Central memory CD8-positive, alpha-beta T cell (primary cell): ENCODE results near the gene FLT1.
A peak's percentile ranks its signal among the peaks of the same experiment; 100 is the strongest.

Experiments
- ATAC-seq: fragments of 150-1000 bp; cut with Tn5 transposase; replicated peaks from 2 replicates; pipeline ENCODE4 v1.10.0; 2022; ENCODE audit warnings: mild to moderate bottlenecking, moderate FRiP score, moderate number of reproducible peaks; ENCODE audit not compliant: poor library complexity, severe bottlenecking; ENCODE audit errors: extremely low read depth
- DNase-seq, 2 donors: peaks; one replicate each; pipeline ENCODE4 v3.0.0; 2021; ENCODE audit warnings: low spot score in 2 of 2
- H3K27ac Mint-ChIP-seq: one replicate; pipeline ENCODE4 v1.8.0; 2022; ENCODE audit warnings: low read depth, mild to moderate bottlenecking, moderate library complexity, mixed read lengths
- H3K27me3 Mint-ChIP-seq: one replicate; pipeline ENCODE4 v1.8.0; 2022; ENCODE audit warnings: mixed read lengths
- H3K36me3 Mint-ChIP-seq: one replicate; pipeline ENCODE4 v1.8.0; 2022; ENCODE audit warnings: mild to moderate bottlenecking, moderate library complexity, mixed read lengths; ENCODE audit not compliant: insufficient read depth
- H3K4me1 Mint-ChIP-seq: one replicate; pipeline ENCODE4 v1.8.0; 2022; ENCODE audit warnings: mixed read lengths
- H3K4me3 Mint-ChIP-seq: one replicate; pipeline ENCODE4 v1.8.0; 2022; ENCODE audit warnings: mild to moderate bottlenecking, moderate library complexity, mixed read lengths
- H3K9me3 Mint-ChIP-seq: one replicate; pipeline ENCODE4 v1.8.0; 2022; ENCODE audit warnings: mixed read lengths

FLT1 gene

DNA sequence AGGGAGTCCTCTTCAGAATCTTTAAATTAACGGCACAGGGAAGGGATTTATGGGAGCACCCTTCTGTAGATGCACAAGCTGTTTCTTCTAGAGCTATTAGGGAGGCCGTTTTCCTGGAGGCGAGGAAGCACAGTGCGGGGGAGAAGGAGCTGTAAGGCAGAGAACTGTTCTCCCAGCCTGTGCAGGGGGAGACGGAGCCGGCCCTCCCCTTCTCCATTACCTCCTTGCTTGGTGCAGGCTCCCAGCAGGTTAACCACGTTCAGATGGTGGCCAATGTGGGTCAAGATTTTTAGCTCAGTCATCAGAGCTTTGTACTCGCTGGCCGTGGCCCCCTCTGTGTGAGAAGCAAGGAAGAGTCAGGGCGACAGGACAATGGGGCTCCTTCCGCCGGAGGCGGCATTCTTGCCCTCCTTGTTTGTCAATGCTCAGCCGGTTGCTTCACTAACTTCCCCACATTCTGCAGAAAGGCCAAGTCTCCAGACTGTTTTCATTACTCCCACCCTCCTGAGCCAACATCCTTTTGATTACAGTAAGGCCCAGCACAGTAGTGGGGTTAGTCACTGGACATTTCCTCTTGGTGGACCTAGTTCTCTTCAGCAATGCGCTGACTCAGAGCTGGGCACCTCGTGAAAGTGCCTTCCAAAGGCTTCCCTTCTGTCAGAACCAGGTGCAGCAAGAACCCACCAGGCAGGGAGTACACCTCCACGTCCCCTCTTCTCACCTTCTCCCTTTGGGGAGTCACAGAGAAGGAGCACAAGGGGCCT lies 165.4 kb downstream of the FLT1 start:
- DNase-seq (no peak), ATAC-seq (no peak)
- no peak overlapping the region for H3K27ac Mint-ChIP-seq

DNA sequence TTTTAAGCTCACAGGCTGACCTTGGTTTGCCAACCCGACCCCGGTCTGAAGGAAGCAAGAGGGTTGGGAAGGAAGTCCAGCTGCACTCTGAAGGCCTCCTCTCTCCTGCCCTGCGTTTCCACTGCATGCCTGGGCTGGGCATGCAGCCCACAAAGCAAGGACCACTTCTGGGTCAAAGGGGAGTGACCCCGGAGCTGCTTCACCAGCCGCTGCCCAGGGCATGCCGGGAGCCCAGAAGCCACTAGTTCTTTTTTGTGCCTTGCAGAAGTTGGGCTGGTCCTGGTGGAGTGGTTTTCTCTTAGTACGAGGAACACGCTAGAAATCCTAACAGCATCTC lies 166.7 kb downstream of the FLT1 start:
- peaks cover 13% of the 10 kb centered on the region for H3K27me3 Mint-ChIP-seq
- DNase-seq (no peak), ATAC-seq (no peak)
- no peak overlapping the region for H3K27ac Mint-ChIP-seq
- H3K9me3 Mint-ChIP-seq: no peaks in the 10 kb centered on the region
- no peaks in the 10 kb centered on the region for H3K36me3 Mint-ChIP-seq
- H3K4me1 Mint-ChIP-seq: no peaks in the 10 kb centered on the region
- no peak overlapping the region for H3K4me3 Mint-ChIP-seq

More for the DNA sequence above, 165.4 kb downstream of the FLT1 start:
- Mint-ChIP-seq H3K27me3 (peaks cover 13% of the 10 kb centered on the region), H3K9me3 (no peaks in the 10 kb centered on the region), H3K4me3 (no peak overlapping the region), H3K36me3 (no peaks in the 10 kb centered on the region), H3K4me1 (no peaks in the 10 kb centered on the region)

DNA sequence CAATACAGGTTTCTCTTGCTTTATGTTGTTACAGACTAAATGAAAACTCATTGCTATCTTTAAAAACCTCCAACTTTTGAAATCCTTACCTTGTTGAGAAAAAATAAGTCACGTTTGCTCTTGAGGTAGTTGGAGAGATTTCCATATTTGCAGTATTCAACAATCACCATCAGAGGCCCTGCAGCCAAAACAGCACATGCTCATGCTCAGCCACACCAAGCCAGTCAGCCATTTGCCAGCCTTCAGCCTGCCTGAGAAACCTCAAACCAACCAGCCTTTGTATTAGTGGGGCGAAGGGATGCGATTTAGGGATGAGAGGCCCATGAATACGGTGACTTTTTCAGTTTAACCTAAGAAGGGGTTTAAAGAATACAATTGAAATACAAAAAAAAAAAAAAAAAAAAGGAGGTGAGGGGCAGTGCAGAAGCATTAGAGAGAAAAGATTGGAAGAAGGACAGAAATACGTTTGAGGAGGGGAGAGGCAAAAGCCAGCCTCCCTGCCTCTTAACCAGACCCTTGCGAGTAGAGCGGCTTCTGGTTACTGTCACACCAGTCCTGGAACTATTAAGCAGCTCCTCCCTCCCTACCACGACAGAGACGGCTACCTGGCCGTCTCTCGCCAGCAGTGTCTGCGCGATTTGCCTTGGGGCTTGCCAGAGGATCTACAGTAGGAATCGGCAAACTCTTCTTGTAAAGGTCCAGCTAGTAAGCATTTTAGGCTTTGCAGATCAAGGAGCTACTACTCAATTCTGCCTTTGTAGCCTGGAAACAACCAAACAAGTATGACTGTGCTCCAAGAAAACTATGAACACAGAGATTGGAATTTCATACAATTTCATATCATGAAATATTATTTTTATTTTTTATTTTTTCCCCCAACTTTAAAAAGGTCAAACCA lies 167.3 kb downstream of the FLT1 start:
- Mint-ChIP-seq H3K9me3 (no peaks in the 10 kb centered on the region), H3K4me1 (no peaks in the 10 kb centered on the region), H3K27me3 (peaks cover 13% of the 10 kb centered on the region), H3K27ac (no peak overlapping the region), H3K4me3 (no peak overlapping the region), H3K36me3 (no peaks in the 10 kb centered on the region)
- no peak for DNase-seq
- no peak for ATAC-seq

DNA sequence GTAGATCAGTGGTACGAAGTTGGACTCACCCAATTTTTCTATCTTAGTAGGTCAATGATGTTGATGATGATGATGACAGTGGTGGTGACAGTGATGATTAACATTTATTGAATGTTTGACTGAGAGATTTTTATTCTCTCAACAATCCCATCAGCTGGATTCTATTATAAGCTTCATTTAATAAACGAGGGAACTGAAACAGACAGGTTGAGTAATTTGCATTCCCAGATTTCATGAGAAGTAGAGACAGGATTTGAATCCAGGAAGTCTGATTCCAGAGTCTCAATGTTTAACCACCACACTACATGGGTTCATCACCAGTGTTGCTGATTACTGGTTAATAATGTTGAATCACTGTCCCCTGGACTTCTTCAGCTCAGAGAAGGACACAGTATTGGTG lies 168.9 kb downstream of the FLT1 start:
- Mint-ChIP-seq H3K4me1 (no peaks in the 10 kb centered on the region), H3K27me3 (peaks cover 13% of the 10 kb centered on the region), H3K9me3 (no peaks in the 10 kb centered on the region), H3K27ac (no peak overlapping the region), H3K36me3 (no peaks in the 10 kb centered on the region), H3K4me3 (no peak overlapping the region)
- no peak for DNase-seq
- no peak for ATAC-seq

DNA sequence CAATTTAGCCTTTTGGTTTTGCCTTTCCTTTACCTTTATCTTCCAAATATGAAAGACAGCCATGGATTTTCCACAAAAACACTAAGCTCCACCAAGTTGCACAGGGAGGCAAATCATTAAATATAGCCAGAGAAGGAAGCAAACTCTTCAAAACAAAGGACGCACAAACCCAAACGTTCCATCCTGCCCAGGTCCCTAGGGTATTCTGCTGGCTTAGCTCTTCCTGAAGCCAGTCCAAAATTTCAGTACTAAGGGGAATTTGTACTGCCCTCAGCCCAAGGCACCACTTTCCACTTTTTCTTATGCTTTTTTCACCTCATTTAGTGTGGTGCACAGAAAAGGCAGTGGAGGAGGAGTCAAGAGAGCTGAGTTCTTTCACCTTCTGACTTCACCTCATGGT lies 169.9 kb downstream of the FLT1 start:
- H3K27ac Mint-ChIP-seq: no peak overlapping the region
- no peak for DNase-seq
- ATAC-seq: no peak
- H3K9me3 Mint-ChIP-seq: no peaks in the 10 kb centered on the region
- H3K36me3 Mint-ChIP-seq: no peaks in the 10 kb centered on the region
- H3K4me1 Mint-ChIP-seq: no peaks in the 10 kb centered on the region
- H3K4me3 Mint-ChIP-seq: no peak overlapping the region
- peaks cover 13% of the 10 kb centered on the region for H3K27me3 Mint-ChIP-seq

DNA sequence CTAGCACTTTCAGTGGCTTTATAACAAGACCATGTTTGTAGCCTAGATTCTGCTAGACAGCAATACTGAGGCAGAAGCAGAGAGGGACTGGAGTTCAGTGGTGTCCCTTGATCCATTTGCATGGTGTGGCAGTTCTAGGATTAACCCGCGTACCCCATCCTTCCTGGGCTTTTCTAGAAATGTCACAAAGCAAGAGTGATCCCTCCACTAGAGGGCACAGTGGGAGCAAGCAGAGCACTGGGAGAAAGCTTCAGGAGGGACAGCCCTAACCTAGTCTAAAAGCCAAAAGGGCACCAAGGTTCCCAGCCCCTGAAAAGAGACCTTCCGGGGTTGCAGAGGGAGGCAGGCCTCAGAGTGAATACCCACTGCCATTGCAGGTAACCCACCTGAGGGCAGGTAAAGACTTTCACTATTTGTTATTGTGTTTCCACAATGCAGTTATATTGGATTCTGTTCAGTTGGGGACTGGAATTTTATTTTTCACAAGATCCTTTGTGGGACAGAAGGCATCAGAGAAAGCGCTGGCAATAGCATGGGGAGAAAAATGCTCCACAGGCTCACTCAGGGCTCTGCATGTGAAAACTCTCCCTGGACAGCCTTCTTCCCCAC lies 170.6 kb downstream of the FLT1 start:
- Mint-ChIP-seq H3K4me3 (no peak overlapping the region), H3K27me3 (peaks cover 9% of the 10 kb centered on the region), H3K36me3 (no peaks in the 10 kb centered on the region), H3K27ac (no peak overlapping the region), H3K9me3 (no peaks in the 10 kb centered on the region), H3K4me1 (no peaks in the 10 kb centered on the region)
- DNase-seq (peak in 1 of 2 donors; percentile 18), ATAC-seq (no peak)

DNA sequence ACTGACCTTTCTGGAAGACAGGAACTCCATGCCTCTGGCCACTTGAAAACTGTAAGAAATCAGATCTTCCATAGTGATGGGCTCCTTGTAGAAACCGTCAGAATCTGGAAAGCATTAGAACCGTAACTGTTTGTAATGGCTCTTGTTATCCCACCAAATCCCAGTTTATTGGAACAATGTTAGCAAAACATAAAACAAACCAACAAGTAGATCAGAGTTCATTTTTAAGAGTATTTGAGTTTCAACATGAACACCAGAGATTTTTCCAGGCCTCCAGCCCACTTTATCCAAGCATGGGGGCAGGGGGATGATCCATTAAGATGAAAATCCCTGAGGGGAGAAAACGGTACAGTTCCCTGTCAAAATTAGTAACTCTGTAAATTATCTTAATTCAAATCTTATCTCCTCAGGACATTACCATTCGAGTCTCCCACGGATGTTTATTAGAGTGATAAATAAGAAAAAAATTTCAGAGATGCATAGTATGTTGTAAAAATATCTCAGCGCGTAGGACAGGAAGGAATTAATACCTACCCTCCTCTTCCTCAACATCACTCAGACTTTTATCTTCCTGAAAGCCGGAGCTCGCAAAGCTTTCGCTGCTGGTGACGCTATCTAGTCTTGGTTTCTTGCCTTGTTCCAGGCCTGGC lies 172.5 kb downstream of the FLT1 start:
- ATAC-seq: no peak
- Mint-ChIP-seq H3K27ac (no peak overlapping the region), H3K27me3 (no peaks in the 10 kb centered on the region), H3K4me3 (no peak overlapping the region), H3K9me3 (no peaks in the 10 kb centered on the region), H3K4me1 (no peaks in the 10 kb centered on the region), H3K36me3 (no peaks in the 10 kb centered on the region)
- no peak for DNase-seq

DNA sequence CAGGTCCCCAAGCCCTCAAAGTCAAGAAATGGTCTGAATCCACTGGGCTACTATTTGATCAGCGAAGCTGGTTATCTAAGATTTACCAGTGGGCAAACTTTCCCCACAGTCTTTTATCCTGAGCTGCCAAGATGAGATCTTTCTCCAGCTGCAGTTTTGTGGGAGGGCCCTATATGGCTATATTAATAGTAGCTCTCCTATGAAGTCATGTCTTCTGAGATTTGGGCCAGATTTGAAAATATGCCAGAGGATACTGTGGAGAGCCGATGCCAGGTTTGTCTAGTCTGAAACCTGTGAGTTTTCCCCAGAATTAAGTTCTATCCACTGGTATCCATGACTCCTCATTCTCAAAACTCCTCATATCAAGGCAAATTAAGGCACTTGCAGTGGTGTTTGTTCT lies 173.2 kb downstream of the FLT1 start:
- H3K36me3 Mint-ChIP-seq: no peaks in the 10 kb centered on the region
- no peaks in the 10 kb centered on the region for H3K27me3 Mint-ChIP-seq
- H3K27ac Mint-ChIP-seq: no peak overlapping the region

DNA sequence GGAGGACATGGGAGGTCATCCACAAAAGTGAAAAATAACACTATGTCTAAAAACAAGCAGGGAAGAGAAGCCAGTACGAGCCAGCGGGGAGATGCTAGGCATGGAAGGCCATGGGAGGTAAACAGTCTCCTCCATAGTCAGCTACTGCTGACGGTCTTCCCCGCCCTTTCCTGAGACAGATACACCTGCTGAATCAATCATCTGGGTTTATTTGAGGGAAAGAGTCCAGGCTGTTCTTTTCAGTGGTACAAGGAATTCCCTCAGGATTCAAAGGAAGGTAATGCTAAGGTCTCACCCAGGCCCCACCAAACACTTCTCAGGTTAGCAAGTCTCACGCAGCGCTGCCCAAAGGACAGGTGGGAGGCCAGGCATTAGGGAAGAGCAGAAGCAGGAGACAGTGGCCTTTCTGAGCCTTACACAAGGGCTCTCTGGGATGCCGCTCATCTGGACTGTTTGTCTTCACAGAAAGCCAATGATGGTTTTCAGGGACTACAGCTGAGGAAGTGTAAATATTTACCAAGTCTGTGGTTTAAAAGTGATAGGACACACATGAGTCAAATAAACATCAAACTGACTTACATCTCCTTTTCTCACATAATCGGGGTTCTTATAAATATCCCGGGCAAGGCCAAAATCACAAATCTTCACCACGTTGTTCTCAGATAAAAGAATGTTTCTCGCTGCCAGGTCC lies 173.9 kb downstream of the FLT1 start:
- H3K9me3 Mint-ChIP-seq: no peaks in the 10 kb centered on the region
- H3K27ac Mint-ChIP-seq: no peak overlapping the region
- no peaks in the 10 kb centered on the region for H3K27me3 Mint-ChIP-seq
- ATAC-seq (no peak), DNase-seq (no peak)
- no peaks in the 10 kb centered on the region for H3K36me3 Mint-ChIP-seq
- H3K4me1 Mint-ChIP-seq: no peaks in the 10 kb centered on the region
- H3K4me3 Mint-ChIP-seq: no peak overlapping the region

More for the DNA sequence above, 173.2 kb downstream of the FLT1 start:
- H3K9me3 Mint-ChIP-seq: no peaks in the 10 kb centered on the region
- no peak for ATAC-seq
- DNase-seq: no peak
- H3K4me3 Mint-ChIP-seq: no peak overlapping the region
- H3K4me1 Mint-ChIP-seq: no peaks in the 10 kb centered on the region

DNA sequence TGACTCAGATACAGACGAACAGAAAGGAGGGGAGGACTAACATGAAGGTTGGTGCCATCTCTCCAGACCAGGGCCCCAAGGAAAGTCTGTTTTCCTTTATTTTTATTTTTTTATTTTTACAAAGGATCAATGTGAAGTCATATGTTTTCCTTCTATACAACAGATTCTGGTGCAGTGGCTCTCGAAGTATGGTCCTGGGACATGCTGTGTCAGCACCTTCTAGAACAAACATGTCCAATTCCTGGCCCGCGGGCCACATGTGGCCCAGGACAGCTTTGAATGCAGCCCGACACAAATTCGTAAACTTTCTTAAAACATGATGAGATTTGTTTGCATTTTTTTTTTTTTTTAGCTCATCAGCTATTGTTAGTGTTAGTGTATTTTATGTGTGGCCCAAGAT lies 174.7 kb downstream of the FLT1 start:
- Mint-ChIP-seq H3K27ac (no peak overlapping the region), H3K4me1 (no peaks in the 10 kb centered on the region)
- ATAC-seq: no peak

DNA sequence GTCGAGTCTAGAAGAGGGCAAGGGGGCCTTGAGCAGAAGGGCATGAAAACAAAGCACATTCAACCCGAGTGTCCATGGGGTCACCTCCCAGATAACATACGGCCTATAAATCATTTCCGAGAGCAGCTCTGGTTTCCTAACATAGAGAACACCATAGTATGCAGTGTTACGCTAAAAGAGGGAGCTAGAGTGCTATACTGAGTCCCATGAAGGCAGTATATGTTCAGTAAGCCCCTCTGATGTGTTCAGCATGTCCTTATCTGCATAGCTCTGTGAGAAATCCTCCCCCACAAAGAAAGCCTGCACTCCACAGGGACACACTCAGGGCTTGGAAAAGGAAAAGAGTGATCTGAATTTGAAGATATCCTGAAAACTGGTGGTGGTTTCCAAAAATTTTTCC lies 175.4 kb downstream of the FLT1 start:
- Mint-ChIP-seq H3K27me3 (no peaks in the 10 kb centered on the region), H3K4me1 (no peaks in the 10 kb centered on the region), H3K36me3 (no peaks in the 10 kb centered on the region), H3K27ac (no peak overlapping the region), H3K4me3 (no peak overlapping the region), H3K9me3 (no peaks in the 10 kb centered on the region)
- ATAC-seq (no peak), DNase-seq (no peak)

More for the DNA sequence above, 174.7 kb downstream of the FLT1 start:
- no peaks in the 10 kb centered on the region for H3K9me3 Mint-ChIP-seq
- H3K4me3 Mint-ChIP-seq: no peak overlapping the region
- H3K27me3 Mint-ChIP-seq: no peaks in the 10 kb centered on the region
- DNase-seq: no peak
- H3K36me3 Mint-ChIP-seq: no peaks in the 10 kb centered on the region

DNA sequence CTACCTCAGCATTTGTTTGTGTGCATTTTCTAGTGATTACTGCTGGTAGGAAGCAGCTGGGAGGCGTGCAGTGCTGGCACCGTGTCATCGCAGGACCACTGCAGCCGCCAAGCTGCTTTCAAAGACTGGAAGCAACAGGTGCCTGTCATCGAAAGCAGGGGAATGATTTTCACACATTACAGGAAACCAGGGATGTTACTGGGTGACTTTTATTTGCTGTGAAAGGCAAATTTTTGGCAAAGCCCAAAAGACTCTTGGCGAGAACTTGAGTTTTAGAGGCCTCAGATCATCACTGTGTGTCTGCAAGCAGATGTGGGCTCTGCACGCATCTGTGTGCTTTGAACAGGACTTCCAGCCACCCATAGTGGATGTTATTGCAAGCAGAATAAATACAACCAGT lies 176.4 kb downstream of the FLT1 start:
- no peaks in the 10 kb centered on the region for H3K36me3 Mint-ChIP-seq
- H3K27ac Mint-ChIP-seq: no peak overlapping the region
- DNase-seq (no peak), ATAC-seq (no peak)
- H3K27me3 Mint-ChIP-seq: no peaks in the 10 kb centered on the region
- no peak overlapping the region for H3K4me3 Mint-ChIP-seq
- no peaks in the 10 kb centered on the region for H3K4me1 Mint-ChIP-seq
- no peaks in the 10 kb centered on the region for H3K9me3 Mint-ChIP-seq
